Coronary artery (tissue), 2 donors: ENCODE data around the gene MOGAT1.
"Not testable (repeated sequence)": the region's sequence is repeated elsewhere in the genome, so short reads cannot be mapped to it uniquely, and the experiment has no call there.

Source experiments
- DNase-seq: peaks from one replicate; pipeline ENCODE4 v3.0.0-alpha.2; 2017; ENCODE audit warnings: low spot score
- H3K27ac ChIP-seq, 2 donors: fragments of 200-600 bp; sonication (generic); one replicate each; pipeline ENCODE4 v1.5.1; 2016 to 2019
- H3K4me3 ChIP-seq: fragments of 200-600 bp; sonication (generic); 2 replicates; pipeline ENCODE4 v1.5.1; 2016; ENCODE audit warnings: mild to moderate bottlenecking, moderate library complexity
- TF ChIP-seq, protein P1 (sequence below): fragments of 200-600 bp; sonication (generic); IDR thresholded peaks from one replicate; pipeline ENCODE4 v1.5.1; 2019; ENCODE audit warnings: antibody characterized with exemption

Gene MOGAT1

GRCh38 chr2:222689322-222689721 lies 17.9 kb downstream of the MOGAT1 start:
- Histone ChIP-seq H3K4me3 (no peak overlapping the region), H3K27ac (peak overlapping the region; percentile 0 to 23)
- no peak for DNase-seq
- TF ChIP-seq, protein P1, sequence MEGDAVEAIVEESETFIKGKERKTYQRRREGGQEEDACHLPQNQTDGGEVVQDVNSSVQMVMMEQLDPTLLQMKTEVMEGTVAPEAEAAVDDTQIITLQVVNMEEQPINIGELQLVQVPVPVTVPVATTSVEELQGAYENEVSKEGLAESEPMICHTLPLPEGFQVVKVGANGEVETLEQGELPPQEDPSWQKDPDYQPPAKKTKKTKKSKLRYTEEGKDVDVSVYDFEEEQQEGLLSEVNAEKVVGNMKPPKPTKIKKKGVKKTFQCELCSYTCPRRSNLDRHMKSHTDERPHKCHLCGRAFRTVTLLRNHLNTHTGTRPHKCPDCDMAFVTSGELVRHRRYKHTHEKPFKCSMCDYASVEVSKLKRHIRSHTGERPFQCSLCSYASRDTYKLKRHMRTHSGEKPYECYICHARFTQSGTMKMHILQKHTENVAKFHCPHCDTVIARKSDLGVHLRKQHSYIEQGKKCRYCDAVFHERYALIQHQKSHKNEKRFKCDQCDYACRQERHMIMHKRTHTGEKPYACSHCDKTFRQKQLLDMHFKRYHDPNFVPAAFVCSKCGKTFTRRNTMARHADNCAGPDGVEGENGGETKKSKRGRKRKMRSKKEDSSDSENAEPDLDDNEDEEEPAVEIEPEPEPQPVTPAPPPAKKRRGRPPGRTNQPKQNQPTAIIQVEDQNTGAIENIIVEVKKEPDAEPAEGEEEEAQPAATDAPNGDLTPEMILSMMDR: no peak

DNA sequence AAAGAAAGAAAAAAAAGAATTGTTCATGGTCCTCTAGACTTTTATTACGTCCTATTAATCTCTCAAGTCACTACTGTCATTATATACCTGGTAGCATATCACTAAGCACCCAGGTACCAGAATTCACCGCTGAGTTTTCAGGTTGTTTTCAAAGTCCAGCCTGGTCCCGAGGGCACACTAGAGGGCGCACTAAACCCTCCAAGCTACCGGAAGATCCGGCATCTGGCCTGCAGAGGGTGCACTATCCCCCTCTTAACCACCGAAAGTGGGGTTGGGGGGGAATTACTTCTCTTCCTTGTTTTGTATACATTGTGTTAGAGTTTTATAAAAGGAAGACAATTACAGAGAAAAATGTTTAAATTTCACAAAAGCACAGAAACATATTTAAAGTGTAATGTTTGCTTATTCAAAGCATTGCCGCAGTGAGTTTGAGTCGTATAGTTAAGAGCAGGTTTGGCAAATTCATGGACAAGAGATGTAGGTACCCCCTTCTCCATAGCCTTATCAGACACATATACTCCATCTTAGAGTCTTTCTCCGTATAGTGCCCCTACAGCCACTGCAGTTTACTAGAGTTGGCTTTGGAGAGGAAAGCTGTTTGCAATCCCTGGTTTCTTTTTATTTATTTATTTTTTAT lies 19.2 kb downstream of the MOGAT1 start:
- H3K4me3 ChIP-seq: no peak overlapping the region
- H3K27ac ChIP-seq: no peak overlapping the region
- DNase-seq: no peak
- TF ChIP-seq, protein P1: peak; percentile 94

DNA sequence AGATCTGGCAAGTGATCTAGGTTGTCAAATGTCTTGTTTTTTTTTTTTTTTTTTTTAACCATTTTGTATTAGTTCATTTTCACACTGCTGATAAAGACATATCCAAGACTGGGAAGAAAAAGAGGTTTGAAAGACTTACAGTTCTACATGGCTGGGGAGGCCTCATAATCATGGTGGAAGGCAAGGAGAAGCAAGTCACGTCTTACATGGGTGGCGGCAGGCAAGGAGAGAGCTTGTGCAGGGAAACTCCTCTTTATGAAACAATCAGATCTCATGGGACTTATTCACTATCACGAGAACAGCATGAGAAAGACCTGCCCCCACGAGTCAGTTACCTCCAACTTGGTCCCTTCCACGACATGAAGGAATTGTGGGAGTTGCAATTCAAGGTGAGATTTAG lies 22.0 kb downstream of the MOGAT1 start:
- H3K4me3 ChIP-seq, H3K27ac ChIP-seq, DNase-seq: not testable (repeated sequence)

DNA sequence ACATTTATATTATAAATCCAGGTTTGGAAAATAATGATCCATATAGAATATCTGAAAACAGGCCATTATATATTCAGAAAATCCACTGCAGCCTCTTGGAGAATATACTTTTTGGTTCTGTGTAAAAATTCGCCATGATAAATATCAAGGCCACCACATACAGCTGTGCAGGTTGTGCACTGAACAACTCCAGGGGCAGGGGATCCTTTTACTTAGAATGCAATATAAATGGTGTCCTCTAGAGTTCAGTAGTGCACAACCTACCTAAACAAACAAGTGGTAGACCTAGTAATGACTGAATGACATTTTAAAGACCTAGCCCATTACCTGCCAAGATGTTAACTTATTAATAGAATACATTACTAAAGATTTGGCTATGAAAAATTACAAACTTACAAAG lies 22.4 kb downstream of the MOGAT1 start:
- no peak for DNase-seq
- Histone ChIP-seq H3K4me3 (no peak overlapping the region), H3K27ac (no peak overlapping the region)
- TF ChIP-seq, protein P1: no peak

GRCh38 chr2:222698276-222698675 lies 26.8 kb downstream of the MOGAT1 start:
- TF ChIP-seq, protein P1: no peak
- Histone ChIP-seq H3K4me3 (no peak overlapping the region), H3K27ac (no peak overlapping the region)

DNA sequence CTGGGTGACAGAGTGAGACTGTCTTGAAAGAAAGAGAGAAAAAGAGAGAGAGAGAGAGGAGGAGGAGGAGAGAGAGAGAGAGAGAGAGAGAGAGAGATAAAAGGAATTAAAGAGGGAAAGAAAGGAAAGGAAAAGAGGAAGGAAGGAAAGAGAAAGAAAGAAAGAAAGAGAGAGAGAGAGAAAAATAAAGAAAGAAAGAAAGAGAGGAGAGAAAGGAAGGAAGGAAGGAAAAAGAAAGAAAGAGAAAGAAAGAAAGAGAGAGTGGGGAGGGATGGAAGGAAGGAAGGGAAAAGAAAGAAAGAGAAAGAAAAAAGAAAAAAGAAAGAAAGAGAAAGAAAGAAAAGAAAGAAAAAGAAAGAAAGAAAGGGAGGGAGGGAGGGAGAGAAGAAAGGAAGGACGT lies 29.8 kb downstream of the MOGAT1 start:
- TF ChIP-seq, protein P1: no peak
- Histone ChIP-seq H3K4me3 (no peak overlapping the region), H3K27ac (no peak overlapping the region)
- no peak for DNase-seq

More at GRCh38 chr2:222698276-222698675, 26.8 kb downstream of the MOGAT1 start:
- DNase-seq: no peak

DNA sequence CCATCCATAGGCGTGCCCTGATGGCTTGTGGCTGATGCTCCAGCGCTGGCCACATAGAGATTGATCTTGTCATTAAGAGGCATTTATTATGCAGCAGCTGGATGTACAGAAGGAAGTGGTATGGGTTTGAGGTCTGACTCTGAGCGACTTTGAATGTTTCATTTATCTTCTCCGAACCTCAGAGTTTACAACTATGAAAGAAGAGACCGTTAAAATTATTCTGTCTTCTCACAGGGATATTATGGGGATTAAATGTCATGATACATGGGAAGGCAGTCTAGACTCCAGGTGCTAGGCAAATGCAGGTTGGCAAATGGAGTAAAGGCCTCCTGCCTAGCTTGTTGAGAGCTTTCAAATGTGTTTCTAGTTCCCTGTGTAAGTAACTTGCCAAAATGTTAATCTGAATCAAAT lies 30.3 kb downstream of the MOGAT1 start:
- Histone ChIP-seq H3K27ac (no peak overlapping the region), H3K4me3 (no peak overlapping the region)
- DNase-seq: no peak
- TF ChIP-seq, protein P1: no peak
